NCI-H1436 treated with DMSO at 0.1 percent for 48 hours (cell line): ENCODE results near the gene MTRR.

ENCODE experiments used
- DNase-seq: peaks from one replicate; lab custom pipeline; 2025; lab: John Stamatoyannopoulos, UW

The MTRR gene

GRCh38 chr5:7857361-7857760 is 11.6 kb upstream of the MTRR start:
- no peak for DNase-seq

GRCh38 chr5:7857926-7858632 is 10.9 kb upstream of the MTRR start:
- no peak for DNase-seq

- DNase-seq: no peak
Observed at GRCh38 chr5:7866196-7866595, 2.8 kb upstream of the MTRR start.

GRCh38 chr5:7867260-7867659 is 1.7 kb upstream of the MTRR start:
- no peak for DNase-seq

- DNase-seq: no peak
Observed at GRCh38 chr5:7868427-7868772, 548 bp upstream of the MTRR start.

GRCh38 chr5:7869474-7870136 is 657 bp downstream of the MTRR start:
- DNase-seq: no peak

- DNase-seq: no peak
Observed at GRCh38 chr5:7871653-7872052, 2.7 kb downstream of the MTRR start.

GRCh38 chr5:7872517-7873130 is 3.7 kb downstream of the MTRR start:
- no peak for DNase-seq

- no peak for DNase-seq
Observed at GRCh38 chr5:7873216-7873615, 4.3 kb downstream of the MTRR start.

- DNase-seq: no peak
Observed at GRCh38 chr5:7874639-7875038, 5.7 kb downstream of the MTRR start.

GRCh38 chr5:7875151-7875550 is 6.2 kb downstream of the MTRR start:
- no peak for DNase-seq

GRCh38 chr5:7876867-7877266 is 7.9 kb downstream of the MTRR start:
- DNase-seq: no peak

GRCh38 chr5:7877851-7878250 is 8.9 kb downstream of the MTRR start:
- no peak for DNase-seq

- DNase-seq: no peak
Observed at GRCh38 chr5:7878381-7878873, 9.5 kb downstream of the MTRR start.

- DNase-seq: no peak
Observed at GRCh38 chr5:7881091-7881490, 12.1 kb downstream of the MTRR start.

- no peak for DNase-seq
Observed at GRCh38 chr5:7881816-7882215, 12.9 kb downstream of the MTRR start.

GRCh38 chr5:7882926-7883325 is 14.0 kb downstream of the MTRR start:
- no peak for DNase-seq

GRCh38 chr5:7884491-7885267 is 15.7 kb downstream of the MTRR start:
- DNase-seq: no peak

- DNase-seq: no peak
Observed at GRCh38 chr5:7886849-7887475, 18.0 kb downstream of the MTRR start.

- no peak for DNase-seq
Observed at GRCh38 chr5:7888901-7889300, 20.0 kb downstream of the MTRR start.

GRCh38 chr5:7894439-7894838 is 25.5 kb downstream of the MTRR start:
- DNase-seq: no peak

- no peak for DNase-seq
Observed at GRCh38 chr5:7894860-7895259, 25.9 kb downstream of the MTRR start.
